ENCODE results near the gene PTCD3.
A peak's percentile ranks its signal among the peaks of the same experiment; 100 is the strongest.

- TF ChIP-seq CTCF (IDR thresholded peaks at IDR 0.05) (peak; percentile 79 to 86 (median 79)), POLR2A (IDR thresholded peaks at IDR 0.05) (no peak), EP300 (IDR thresholded peaks at IDR 0.05) (no peak)
These were observed 25.8 kb upstream of the PTCD3 start for GRCh38 chr2:86079981-86080911.
